ENCODE measurements around the gene ANGPTL4. TPM values are rescaled to one million over a fixed set of nuclear protein-coding genes. Genes with fewer than 3 reads are reported as not detected.

The ANGPTL4 gene
- total and polyA plus RNA-seq, 9 of the 15 experiments (the other 6 are each of a cell fraction or from before 2014, with no cell fraction given) = 0.05 to 0.77 (median 0.22) TPM; not detected in 4

DNA sequence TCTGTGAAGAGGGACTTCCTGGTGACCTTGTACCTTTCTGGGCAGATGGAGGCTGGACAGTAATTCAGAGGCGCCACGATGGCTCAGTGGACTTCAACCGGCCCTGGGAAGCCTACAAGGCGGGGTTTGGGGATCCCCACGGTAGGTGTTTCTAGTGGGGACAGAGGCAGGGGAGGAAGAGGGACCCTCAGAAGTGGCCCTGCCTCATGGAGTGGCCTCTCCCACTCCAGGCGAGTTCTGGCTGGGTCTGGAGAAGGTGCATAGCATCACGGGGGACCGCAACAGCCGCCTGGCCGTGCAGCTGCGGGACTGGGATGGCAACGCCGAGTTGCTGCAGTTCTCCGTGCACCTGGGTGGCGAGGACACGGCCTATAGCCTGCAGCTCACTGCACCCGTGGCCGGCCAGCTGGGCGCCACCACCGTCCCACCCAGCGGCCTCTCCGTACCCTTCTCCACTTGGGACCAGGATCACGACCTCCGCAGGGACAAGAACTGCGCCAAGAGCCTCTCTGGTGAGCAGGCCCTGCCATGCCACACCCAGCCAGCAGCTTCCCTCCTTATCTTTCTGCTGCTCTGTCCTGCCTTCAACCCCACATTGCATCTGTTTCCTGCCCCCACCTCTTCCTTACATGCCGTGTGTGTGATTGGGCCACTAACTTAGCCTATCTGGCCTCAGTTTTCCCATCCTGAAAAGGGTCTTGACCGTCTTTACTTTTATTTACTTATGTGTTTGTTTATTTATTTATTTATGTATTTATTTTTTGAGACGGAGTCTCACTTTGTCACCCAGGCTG is 7.3 kb downstream of the ANGPTL4 start (continued):
- TF ChIP-seq CBFA2T3 (IDR thresholded peaks at IDR 0.05) = peak; percentile 87
- TF ChIP-seq NCOR1 (IDR thresholded peaks at IDR 0.05) = peak; percentile 67
- peak; percentile 40; the same call in 1 of the 2 replicates for TF ChIP-seq EP400 (IDR thresholded peaks at IDR 0.05)
- TF ChIP-seq ARID2 (IDR thresholded peaks at IDR 0.05) = no peak
- peak; percentile 58; the same call in 1 of the 2 replicates for TF ChIP-seq NBN (IDR thresholded peaks at IDR 0.05; ENCODE audit: low read depth)
- TF ChIP-seq, protein P1, sequence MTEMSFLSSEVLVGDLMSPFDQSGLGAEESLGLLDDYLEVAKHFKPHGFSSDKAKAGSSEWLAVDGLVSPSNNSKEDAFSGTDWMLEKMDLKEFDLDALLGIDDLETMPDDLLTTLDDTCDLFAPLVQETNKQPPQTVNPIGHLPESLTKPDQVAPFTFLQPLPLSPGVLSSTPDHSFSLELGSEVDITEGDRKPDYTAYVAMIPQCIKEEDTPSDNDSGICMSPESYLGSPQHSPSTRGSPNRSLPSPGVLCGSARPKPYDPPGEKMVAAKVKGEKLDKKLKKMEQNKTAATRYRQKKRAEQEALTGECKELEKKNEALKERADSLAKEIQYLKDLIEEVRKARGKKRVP (CRISPR knock-in tag; IDR thresholded peaks at IDR 0.05) = 0 out of 2 replicates have a peak, but pooled peaks have one; percentile 11
- no peak for TF ChIP-seq FOS (IDR thresholded peaks at IDR 0.05; ENCODE audit: extremely low read depth, insufficient read length)
- peak in 1 of 2 experiments; percentile 39; a peak in 1 of 3 replicates for TF ChIP-seq CBX3 (IDR thresholded peaks at IDR 0.05; ENCODE audit: borderline replicate concordance in 1 of 2, low read length in 2 of 2)
- peak; percentile 53; the same call in 1 of the 2 replicates for TF ChIP-seq CREM (IDR thresholded peaks at IDR 0.05; ENCODE audit: low read depth)
- peak in 1 of 2 experiments; percentile 65; a peak in 2 of 4 replicates for TF ChIP-seq HDAC1 (IDR thresholded peaks at IDR 0.05)
- TF ChIP-seq ATF7 (IDR thresholded peaks at IDR 0.05) = 0 out of 2 replicates have a peak, but pooled peaks have one; percentile 16
- no peak for TF ChIP-seq ZKSCAN3 (CRISPR knock-in tag; IDR thresholded peaks at IDR 0.05)
- no peak for TF ChIP-seq SIN3B (IDR thresholded peaks at IDR 0.05; ENCODE audit: low read depth)
- peak; percentile 50; the same call in 1 of the 2 replicates for TF ChIP-seq MIER1 (IDR thresholded peaks at IDR 0.05; ENCODE audit: low read depth)
- no peak for TF ChIP-seq ZNF232 (CRISPR knock-in tag; IDR thresholded peaks at IDR 0.05)
- TF ChIP-seq, protein P2, sequence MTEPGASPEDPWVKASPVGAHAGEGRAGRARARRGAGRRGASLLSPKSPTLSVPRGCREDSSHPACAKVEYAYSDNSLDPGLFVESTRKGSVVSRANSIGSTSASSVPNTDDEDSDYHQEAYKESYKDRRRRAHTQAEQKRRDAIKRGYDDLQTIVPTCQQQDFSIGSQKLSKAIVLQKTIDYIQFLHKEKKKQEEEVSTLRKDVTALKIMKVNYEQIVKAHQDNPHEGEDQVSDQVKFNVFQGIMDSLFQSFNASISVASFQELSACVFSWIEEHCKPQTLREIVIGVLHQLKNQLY (CRISPR knock-in tag; conservative IDR thresholded peaks at IDR 0.05) = no peak
- TF ChIP-seq NRF1 (conservative IDR thresholded peaks at IDR 0.05 in 1 of 2, IDR thresholded peaks at IDR 0.05 in 1 of 2) = peak; percentile 72 to 76
- TF ChIP-seq, protein P3, sequence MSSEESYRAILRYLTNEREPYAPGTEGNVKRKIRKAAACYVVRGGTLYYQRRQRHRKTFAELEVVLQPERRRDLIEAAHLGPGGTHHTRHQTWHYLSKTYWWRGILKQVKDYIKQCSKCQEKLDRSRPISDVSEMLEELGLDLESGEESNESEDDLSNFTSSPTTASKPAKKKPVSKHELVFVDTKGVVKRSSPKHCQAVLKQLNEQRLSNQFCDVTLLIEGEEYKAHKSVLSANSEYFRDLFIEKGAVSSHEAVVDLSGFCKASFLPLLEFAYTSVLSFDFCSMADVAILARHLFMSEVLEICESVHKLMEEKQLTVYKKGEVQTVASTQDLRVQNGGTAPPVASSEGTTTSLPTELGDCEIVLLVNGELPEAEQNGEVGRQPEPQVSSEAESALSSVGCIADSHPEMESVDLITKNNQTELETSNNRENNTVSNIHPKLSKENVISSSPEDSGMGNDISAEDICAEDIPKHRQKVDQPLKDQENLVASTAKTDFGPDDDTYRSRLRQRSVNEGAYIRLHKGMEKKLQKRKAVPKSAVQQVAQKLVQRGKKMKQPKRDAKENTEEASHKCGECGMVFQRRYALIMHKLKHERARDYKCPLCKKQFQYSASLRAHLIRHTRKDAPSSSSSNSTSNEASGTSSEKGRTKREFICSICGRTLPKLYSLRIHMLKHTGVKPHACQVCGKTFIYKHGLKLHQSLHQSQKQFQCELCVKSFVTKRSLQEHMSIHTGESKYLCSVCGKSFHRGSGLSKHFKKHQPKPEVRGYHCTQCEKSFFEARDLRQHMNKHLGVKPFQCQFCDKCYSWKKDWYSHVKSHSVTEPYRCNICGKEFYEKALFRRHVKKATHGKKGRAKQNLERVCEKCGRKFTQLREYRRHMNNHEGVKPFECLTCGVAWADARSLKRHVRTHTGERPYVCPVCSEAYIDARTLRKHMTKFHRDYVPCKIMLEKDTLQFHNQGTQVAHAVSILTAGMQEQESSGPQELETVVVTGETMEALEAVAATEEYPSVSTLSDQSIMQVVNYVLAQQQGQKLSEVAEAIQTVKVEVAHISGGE (CRISPR knock-in tag; IDR thresholded peaks at IDR 0.05) = 0 out of 6 replicates have a peak, but pooled peaks of 1 of the 3 experiments have one; percentile 35
- peak; percentile 59 for TF ChIP-seq HMGN3 (IDR thresholded peaks at IDR 0.05; ENCODE audit: borderline replicate concordance, extremely low read depth, insufficient read length, low read depth, low read length)
- TF ChIP-seq, protein P4, sequence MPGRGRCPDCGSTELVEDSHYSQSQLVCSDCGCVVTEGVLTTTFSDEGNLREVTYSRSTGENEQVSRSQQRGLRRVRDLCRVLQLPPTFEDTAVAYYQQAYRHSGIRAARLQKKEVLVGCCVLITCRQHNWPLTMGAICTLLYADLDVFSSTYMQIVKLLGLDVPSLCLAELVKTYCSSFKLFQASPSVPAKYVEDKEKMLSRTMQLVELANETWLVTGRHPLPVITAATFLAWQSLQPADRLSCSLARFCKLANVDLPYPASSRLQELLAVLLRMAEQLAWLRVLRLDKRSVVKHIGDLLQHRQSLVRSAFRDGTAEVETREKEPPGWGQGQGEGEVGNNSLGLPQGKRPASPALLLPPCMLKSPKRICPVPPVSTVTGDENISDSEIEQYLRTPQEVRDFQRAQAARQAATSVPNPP (IDR thresholded peaks at IDR 0.05; ENCODE audit: borderline replicate concordance, insufficient read depth, insufficient read length) = no peak
- TF ChIP-seq TSC22D4 (tag; IDR thresholded peaks at IDR 0.05) = no peak
